HepG2 (cell line): ENCODE measurements around the gene CPSF4. TPM values are rescaled to one million over a fixed set of nuclear protein-coding genes. Genes with fewer than 3 reads are reported as not detected.

Experiments used
- ATAC-seq: fragments of 200-7000 bp; cut with Tn5 transposase; 3 replicates; pipeline ENCODE4 v1.9.1; 2020; ENCODE audit warnings: mild to moderate bottlenecking, moderate library complexity
- BruUV-seq: library from RNA; stranded (reverse); fragments of 400-500 nt; replicated peaks from 2 replicates; lab custom pipeline; 2021; lab: Mats Ljungman, UMichigan
- CTCF ChIA-PET: fragments of 300-600 bp; formaldehyde crosslinking; extraction: SDS; loops from one replicate; lab custom pipeline; 2021; ENCODE audit warnings: low total read pairs, inconsistent platforms, low intra/inter-chr PET ratio; lab: Yijun Ruan, JAX
- POLR2A ChIA-PET: fragments of 350-600 bp; sonication (Branson Sonifier 250); formaldehyde crosslinking; loops from one replicate; lab custom pipeline; 2020; ENCODE audit warnings: antibody characterized with exemption, inconsistent platforms; lab: Yijun Ruan, JAX
- DNase-seq: peaks from one replicate; pipeline ENCODE4 v3.0.0-alpha.2; 2015; ENCODE audit warnings: low spot score
- FAIRE-seq: peaks from 3 replicates; lab custom pipeline; 2011; peaks lifted over from hg19 to GRCh38; lab: Jason Lieb, UNC
- H2AFZ ChIP-seq: one replicate; pipeline ENCODE4 v1.6.1; 2011; ENCODE audit warnings: low read length, inconsistent platforms
- H3K27ac ChIP-seq: fragments of 300-600 bp; 3 replicates; pipeline ENCODE4 v1.8.0; 2011; ENCODE audit warnings: mixed run types, mild to moderate bottlenecking, mixed read lengths, low read length, inconsistent platforms; ENCODE audit not compliant: insufficient read depth; ENCODE audit errors: extremely low read length
- H3K27me3 ChIP-seq, 2 experiments: fragments of 200-600 bp in 1 of 2; 2 replicates in 1 of 2; 3 replicates in 1 of 2; pipeline versions ENCODE4 v1.6.0 to v1.8.0; 2011; ENCODE audit warnings: low read length in 2 of 2, mild to moderate bottlenecking in 2 of 2, moderate library complexity in 2 of 2, inconsistent platforms in 1 of 2; ENCODE audit not compliant: insufficient read depth in 2 of 2, control insufficient read depth in 1 of 2
- H3K36me3 ChIP-seq, 2 experiments: fragments of 200-600 bp in 1 of 2; replicated peaks in 1 of 2; 2 replicates in 1 of 2; 3 replicates in 1 of 2; pipeline versions ENCODE4 v1.5.1 to v1.8.0; 2011; ENCODE audit warnings: low read length in 2 of 2, inconsistent platforms in 1 of 2; ENCODE audit not compliant: insufficient read depth in 2 of 2, control insufficient read depth in 1 of 2
- H3K4me1 ChIP-seq: 2 replicates; pipeline ENCODE4 v1.5.1; 2012; ENCODE audit warnings: low read length, inconsistent platforms; ENCODE audit not compliant: insufficient read depth
- H3K4me2 ChIP-seq: 2 replicates; pipeline ENCODE4 v1.6.0; 2011; ENCODE audit warnings: low read depth, low read length, inconsistent platforms
- H3K4me3 ChIP-seq, 3 experiments: fragments of 200-600 bp in 1 of 3; sonication (generic), shearing (Covaris generic) in 1 of 3; replicated peaks in 1 of 3; 2 replicates each; pipeline ENCODE4 v1.5.1; 2011 to 2016; ENCODE audit warnings: low read length in 3 of 3, inconsistent platforms in 2 of 3, low read depth in 2 of 3, mild to moderate bottlenecking in 2 of 3, control low read depth in 1 of 3, mixed read lengths in 1 of 3; ENCODE audit not compliant: insufficient read depth in 1 of 3
- H3K79me2 ChIP-seq: one replicate; pipeline ENCODE4 v1.6.1; 2011; ENCODE audit warnings: low read length, inconsistent platforms; ENCODE audit not compliant: insufficient read depth
- H3K9ac ChIP-seq: 2 replicates; pipeline ENCODE4 v1.6.0; 2011; ENCODE audit warnings: mild to moderate bottlenecking, low read depth, low read length, inconsistent platforms; ENCODE audit not compliant: insufficient read depth
- H3K9me3 ChIP-seq: 2 replicates; pipeline ENCODE4 v1.5.1; 2012; ENCODE audit warnings: mild to moderate bottlenecking, low read length
- H4K20me1 ChIP-seq: 2 replicates; pipeline ENCODE4 v1.6.0; 2011; ENCODE audit warnings: inconsistent platforms, mild to moderate bottlenecking, low read length, moderate library complexity; ENCODE audit not compliant: insufficient read depth
- IRX3 ChIP-seq: sonication (generic); formaldehyde crosslinking; IDR thresholded peaks from 2 replicates; pipeline ENCODE4 v1.8.1; 2023; ENCODE audit warnings: mild to moderate bottlenecking, low read depth, missing genetic modification reagents, borderline replicate concordance
- LBX2 ChIP-seq: sonication (generic); formaldehyde crosslinking; IDR thresholded peaks from 2 replicates; pipeline ENCODE4 v1.5.0; 2020; ENCODE audit warnings: missing genetic modification reagents, mild to moderate bottlenecking, borderline replicate concordance
- MBD4 ChIP-seq: IDR thresholded peaks from 2 replicates; pipeline ENCODE4 v1.6.1; 2012; ENCODE audit warnings: low read length, inconsistent platforms, borderline replicate concordance
- RXRB ChIP-seq: IDR thresholded peaks from 2 replicates; pipeline ENCODE4 v1.6.1; 2016; ENCODE audit warnings: borderline replicate concordance, missing genetic modification reagents, missing compliant biosample characterization
- SIN3A ChIP-seq: IDR thresholded peaks from 2 replicates; pipeline ENCODE4 v1.6.1; 2011; ENCODE audit warnings: low read depth, mild to moderate bottlenecking, control low read depth, low read length, borderline replicate concordance
- ZNF382 ChIP-seq: sonication (generic); formaldehyde crosslinking; IDR thresholded peaks from 2 replicates; pipeline ENCODE4 v1.5.0; 2020; ENCODE audit warnings: missing genetic modification reagents, mild to moderate bottlenecking, borderline replicate concordance
- ZNF446 ChIP-seq: sonication (generic); formaldehyde crosslinking; IDR thresholded peaks from 2 replicates; pipeline ENCODE4 v1.5.0; 2020; ENCODE audit warnings: mild to moderate bottlenecking, missing genetic modification reagents
- ZNF451 ChIP-seq: sonication (generic); formaldehyde crosslinking; IDR thresholded peaks from 2 replicates; pipeline ENCODE4 v1.5.0; 2020; ENCODE audit warnings: mild to moderate bottlenecking, missing genetic modification reagents
- ZNF512 ChIP-seq: sonication (generic); formaldehyde crosslinking; IDR thresholded peaks from 2 replicates; pipeline ENCODE4 v1.4.0; 2020; ENCODE audit warnings: mild to moderate bottlenecking, missing genetic modification reagents
- ZNF576 ChIP-seq: sonication (generic); formaldehyde crosslinking; IDR thresholded peaks from 2 replicates; pipeline ENCODE4 v1.4.0; 2020; ENCODE audit warnings: mild to moderate bottlenecking, missing genetic modification reagents
- ZNF660 ChIP-seq: sonication (generic); formaldehyde crosslinking; IDR thresholded peaks from 2 replicates; pipeline ENCODE4 v1.5.1; 2020; ENCODE audit warnings: mild to moderate bottlenecking, low read depth, missing genetic modification reagents, borderline replicate concordance
- WGBS: methylation state at CpG from one replicate; pipeline ENCODE4 v1.1.6; 2017; ENCODE audit warnings: low lambda C conversion rate; 5-methylcytosine and 5-hydroxymethylcytosine counted together
- in situ Hi-C: cut with HindIII; loops from 2 replicates; pipeline ENCODE4 v1.10.0; 2017; ENCODE audit warnings: low pct_unique_long_range_greater_than_20kb; ENCODE audit not compliant: extremely low pct_ligation_motif_present
- intact Hi-C: fragments of 100-400 bp; cut with micrococcal nuclease; formaldehyde crosslinking; loops from one replicate; pipeline ENCODE4 v1.10.0; 2022; ENCODE audit not compliant: unreplicated experiment
- polyA plus RNA-seq, 8 experiments: library from polyadenylated mRNA; depleted of rRNA in 3 of 8; stranded (reverse) in 7 of 8; unstranded in 1 of 8; fragments of >200 nt; fragmentation: Illumina TruSeq in 4 of 8; extraction: Trizol in 4 of 8; gene quantifications; 2 replicates each; pipeline versions ENCODE4 v1.2.1 to v1.2.3, GENCODE V29; 2011 to 2016; ENCODE audit warnings: low read depth in 4 of 8, missing spikeins in 1 of 8, mixed read lengths in 1 of 8; ENCODE audit not compliant: insufficient read depth in 1 of 8
- total RNA-seq, 5 experiments: library from RNA; depleted of rRNA; stranded (reverse); fragments of >200 nt; fragmentation: Illumina TruSeq; extraction: Trizol; gene quantifications; 2 replicates each; pipeline ENCODE4 v1.2.3, GENCODE V29; 2016; ENCODE audit warnings: low read depth in 1 of 5
- TF ChIP-seq, protein P1 (sequence below): sonication (generic); formaldehyde crosslinking; IDR thresholded peaks from 2 replicates; pipeline ENCODE4 v1.4.0; 2020; ENCODE audit warnings: mild to moderate bottlenecking, missing genetic modification reagents
- TF ChIP-seq, protein P2 (sequence below): IDR thresholded peaks from 2 replicates; pipeline ENCODE4 v1.6.1; 2012; ENCODE audit warnings: low read length, improper control_type of control experiment

Gene CPSF4
- total and polyA plus RNA-seq, 2 of the 13 experiments (the other 11 are each of a cell fraction or from before 2014, with no cell fraction given) = 34.1 to 49.6 TPM

DNA sequence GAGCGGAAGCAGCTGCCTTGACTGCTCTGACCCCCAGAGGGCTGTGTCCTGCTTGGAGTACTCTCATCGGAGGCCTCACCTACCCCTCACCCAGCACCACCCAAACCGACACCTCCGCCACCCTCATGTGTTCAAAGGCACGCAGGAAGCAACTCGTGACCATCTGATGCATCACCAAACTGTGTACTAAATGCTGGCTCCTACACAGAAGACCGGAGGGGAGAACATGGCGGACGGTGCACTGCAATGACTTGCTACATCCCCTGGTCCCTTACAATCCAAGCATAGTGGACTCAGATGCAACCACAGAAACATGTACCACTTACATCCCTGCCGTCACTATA is 33.8 kb upstream of the CPSF4 start:
- WGBS = 100% methylated on average over 9 of the region's 10 CpGs

More for the DNA sequence above, 33.8 kb upstream of the CPSF4 start:
- FAIRE-seq (no peak), ATAC-seq (no peak), DNase-seq (no peak)
- ChIA-PET POLR2A (no interaction called here), CTCF (no interaction called here)
- peaks cover 31 to 46% of the 10 kb centered on the region in 2 experiments for H3K36me3 ChIP-seq
- H3K4me3 ChIP-seq = no peak overlapping the region
- no peak overlapping the region for H3K9ac ChIP-seq
- no peak overlapping the region for H3K27ac ChIP-seq
- peaks cover 0 to 4% of the 10 kb centered on the region in 2 experiments; a peak in 2 of 5 replicates for H3K27me3 ChIP-seq
- peaks cover 3% of the 10 kb centered on the region; the same call in 1 of the 2 replicates for H4K20me1 ChIP-seq
- intact Hi-C loops = loop anchor here (5.0 kb wide), 1 partner anchor 33 kb away; the partner anchor contains the start of gene ARPC1B
- H3K79me2 ChIP-seq = peaks cover 51% of the 10 kb centered on the region
- H3K4me2 ChIP-seq = no peak overlapping the region
- TF ChIP-seq SIN3A (no peak), ZNF451 (CRISPR knock-in tag) (no peak), ZNF512 (CRISPR knock-in tag) (no peak), MBD4 (no peak), RXRB (CRISPR knock-in tag) (no peak), ZNF446 (CRISPR knock-in tag) (no peak), IRX3 (CRISPR knock-in tag) (no peak), ZNF576 (CRISPR knock-in tag) (no peak), LBX2 (CRISPR knock-in tag) (no peak), ZNF382 (CRISPR knock-in tag) (no peak), ZNF660 (CRISPR knock-in tag) (no peak)
- TF ChIP-seq, protein P1, sequence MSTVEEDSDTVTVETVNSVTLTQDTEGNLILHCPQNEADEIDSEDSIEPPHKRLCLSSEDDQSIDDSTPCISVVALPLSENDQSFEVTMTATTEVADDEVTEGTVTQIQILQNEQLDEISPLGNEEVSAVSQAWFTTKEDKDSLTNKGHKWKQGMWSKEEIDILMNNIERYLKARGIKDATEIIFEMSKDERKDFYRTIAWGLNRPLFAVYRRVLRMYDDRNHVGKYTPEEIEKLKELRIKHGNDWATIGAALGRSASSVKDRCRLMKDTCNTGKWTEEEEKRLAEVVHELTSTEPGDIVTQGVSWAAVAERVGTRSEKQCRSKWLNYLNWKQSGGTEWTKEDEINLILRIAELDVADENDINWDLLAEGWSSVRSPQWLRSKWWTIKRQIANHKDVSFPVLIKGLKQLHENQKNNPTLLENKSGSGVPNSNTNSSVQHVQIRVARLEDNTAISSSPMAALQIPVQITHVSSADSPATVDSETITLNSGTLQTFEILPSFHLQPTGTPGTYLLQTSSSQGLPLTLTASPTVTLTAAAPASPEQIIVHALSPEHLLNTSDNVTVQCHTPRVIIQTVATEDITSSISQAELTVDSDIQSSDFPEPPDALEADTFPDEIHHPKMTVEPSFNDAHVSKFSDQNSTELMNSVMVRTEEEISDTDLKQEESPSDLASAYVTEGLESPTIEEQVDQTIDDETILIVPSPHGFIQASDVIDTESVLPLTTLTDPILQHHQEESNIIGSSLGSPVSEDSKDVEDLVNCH (CRISPR knock-in tag) = no peak
- TF ChIP-seq, protein P2, sequence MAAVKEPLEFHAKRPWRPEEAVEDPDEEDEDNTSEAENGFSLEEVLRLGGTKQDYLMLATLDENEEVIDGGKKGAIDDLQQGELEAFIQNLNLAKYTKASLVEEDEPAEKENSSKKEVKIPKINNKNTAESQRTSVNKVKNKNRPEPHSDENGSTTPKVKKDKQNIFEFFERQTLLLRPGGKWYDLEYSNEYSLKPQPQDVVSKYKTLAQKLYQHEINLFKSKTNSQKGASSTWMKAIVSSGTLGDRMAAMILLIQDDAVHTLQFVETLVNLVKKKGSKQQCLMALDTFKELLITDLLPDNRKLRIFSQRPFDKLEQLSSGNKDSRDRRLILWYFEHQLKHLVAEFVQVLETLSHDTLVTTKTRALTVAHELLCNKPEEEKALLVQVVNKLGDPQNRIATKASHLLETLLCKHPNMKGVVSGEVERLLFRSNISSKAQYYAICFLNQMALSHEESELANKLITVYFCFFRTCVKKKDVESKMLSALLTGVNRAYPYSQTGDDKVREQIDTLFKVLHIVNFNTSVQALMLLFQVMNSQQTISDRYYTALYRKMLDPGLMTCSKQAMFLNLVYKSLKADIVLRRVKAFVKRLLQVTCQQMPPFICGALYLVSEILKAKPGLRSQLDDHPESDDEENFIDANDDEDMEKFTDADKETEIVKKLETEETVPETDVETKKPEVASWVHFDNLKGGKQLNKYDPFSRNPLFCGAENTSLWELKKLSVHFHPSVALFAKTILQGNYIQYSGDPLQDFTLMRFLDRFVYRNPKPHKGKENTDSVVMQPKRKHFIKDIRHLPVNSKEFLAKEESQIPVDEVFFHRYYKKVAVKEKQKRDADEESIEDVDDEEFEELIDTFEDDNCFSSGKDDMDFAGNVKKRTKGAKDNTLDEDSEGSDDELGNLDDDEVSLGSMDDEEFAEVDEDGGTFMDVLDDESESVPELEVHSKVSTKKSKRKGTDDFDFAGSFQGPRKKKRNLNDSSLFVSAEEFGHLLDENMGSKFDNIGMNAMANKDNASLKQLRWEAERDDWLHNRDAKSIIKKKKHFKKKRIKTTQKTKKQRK = no peak
- H3K9me3 ChIP-seq = no peaks in the 10 kb centered on the region
- H2AFZ ChIP-seq = no peak overlapping the region
- H3K4me1 ChIP-seq = peaks cover 29% of the 10 kb centered on the region
- in situ Hi-C loops = no loop called here
- BruUV-seq = no TSS peak
